Keratinocyte (primary cell): ENCODE measurements around the gene RRP1B. TPM values are rescaled to one million over a fixed set of nuclear protein-coding genes. Genes with fewer than 3 reads are reported as not detected.

ENCODE experiments used
- DNase-seq: peaks from one replicate; pipeline ENCODE4 v3.0.0-alpha.2; 2011; ENCODE audit warnings: low read depth, missing footprints, low spot score
- FAIRE-seq: peaks from 2 replicates; lab custom pipeline; 2011; peaks lifted over from hg19 to GRCh38; lab: Jason Lieb, UNC
- H2AFZ ChIP-seq: 2 replicates; pipeline ENCODE4 v1.6.0; 2012; ENCODE audit warnings: low read length, control low read depth, inconsistent platforms; ENCODE audit not compliant: control insufficient read depth
- H3K27ac ChIP-seq: 2 replicates; pipeline ENCODE4 v1.5.1; 2011; ENCODE audit warnings: low read length; ENCODE audit not compliant: control insufficient read depth, insufficient read depth
- H3K27me3 ChIP-seq: 3 replicates; pipeline ENCODE4 v1.6.0; 2011; ENCODE audit warnings: low read length; ENCODE audit not compliant: control insufficient read depth, insufficient read depth; ENCODE audit errors: extremely low read depth
- H3K36me3 ChIP-seq, 2 experiments: 2 replicates in 1 of 2; 3 replicates in 1 of 2; pipeline ENCODE4 v1.5.1; 2011; ENCODE audit warnings: low read length in 2 of 2, mild to moderate bottlenecking in 1 of 2; ENCODE audit not compliant: control insufficient read depth in 2 of 2, insufficient read depth in 2 of 2; ENCODE audit errors: extremely low read depth in 1 of 2
- H3K4me1 ChIP-seq: 3 replicates; pipeline ENCODE4 v1.5.1; 2011; ENCODE audit warnings: low read length; ENCODE audit not compliant: control insufficient read depth, insufficient read depth; ENCODE audit errors: extremely low read depth
- H3K4me2 ChIP-seq: 3 replicates; pipeline ENCODE4 v1.6.0; 2011; ENCODE audit warnings: low read depth, low read length; ENCODE audit not compliant: control insufficient read depth, insufficient read depth; ENCODE audit errors: extremely low read depth
- H3K4me3 ChIP-seq, 3 experiments: fragments of 200-600 bp in 1 of 3; sonication (generic) in 1 of 3; 2 replicates in 2 of 3; 3 replicates in 1 of 3; pipeline ENCODE4 v1.5.1; 2011 to 2016; ENCODE audit warnings: low read length in 3 of 3, mild to moderate bottlenecking in 3 of 3, control low read depth in 2 of 3, inconsistent platforms in 1 of 3, low read depth in 1 of 3, mixed read lengths in 1 of 3, mixed run types in 1 of 3, moderate library complexity in 1 of 3; ENCODE audit not compliant: control insufficient read depth in 2 of 3, insufficient read depth in 2 of 3; ENCODE audit errors: extremely low read depth in 1 of 3
- H3K79me2 ChIP-seq: 2 replicates; pipeline ENCODE4 v1.6.0; 2012; ENCODE audit warnings: low read length; ENCODE audit not compliant: control insufficient read depth, insufficient read depth
- H3K9ac ChIP-seq: 3 replicates; pipeline ENCODE4 v1.6.0; 2011; ENCODE audit warnings: low read length; ENCODE audit not compliant: control insufficient read depth, insufficient read depth; ENCODE audit errors: extremely low read depth
- H3K9me1 ChIP-seq: 3 replicates; pipeline ENCODE4 v1.6.0; 2011; ENCODE audit warnings: low read length; ENCODE audit not compliant: control insufficient read depth, insufficient read depth; ENCODE audit errors: extremely low read depth
- H3K9me3 ChIP-seq: 2 replicates; pipeline ENCODE4 v1.5.1; 2012; ENCODE audit warnings: low read depth, low read length; ENCODE audit not compliant: control insufficient read depth
- H4K20me1 ChIP-seq: 3 replicates; pipeline ENCODE4 v1.6.0; 2011; ENCODE audit warnings: low read length; ENCODE audit not compliant: control insufficient read depth, insufficient read depth; ENCODE audit errors: extremely low read depth
- CTCF ChIP-seq, 3 experiments: IDR thresholded peaks in 1 of 3; conservative IDR thresholded peaks in 1 of 3; optimal IDR thresholded peaks in 1 of 3; 2 replicates in 2 of 3; 3 replicates in 1 of 3; pipeline versions ENCODE3 to v1.5.1; 2011; ENCODE audit warnings: low read length in 3 of 3, mild to moderate bottlenecking in 3 of 3, moderate library complexity in 2 of 3, control low read depth in 1 of 3, inconsistent platforms in 1 of 3; ENCODE audit not compliant: insufficient read depth in 2 of 3; ENCODE audit errors: extremely low read depth in 1 of 3
- EZH2 ChIP-seq: IDR thresholded peaks from one replicate; pipeline ENCODE4 v1.6.1; 2012; ENCODE audit warnings: inconsistent platforms, mild to moderate bottlenecking, low read length, moderate library complexity
- dilution Hi-C: fragments of 300-500 bp; cut with MboI; formaldehyde crosslinking; loops from one replicate; pipeline ENCODE4 v1.7.0; 2020; ENCODE audit warnings: low sequenced_read_pairs; ENCODE audit not compliant: extremely low pct_ligation_motif_present
- polyA plus RNA-seq, 5 experiments: library from polyadenylated mRNA; depleted of rRNA in 3 of 5; stranded (reverse) in 3 of 5; stranded (forward) in 1 of 5; unstranded in 1 of 5; fragments of >200 nt; gene quantifications; 1 replicate in 1 of 5; 2 replicates in 3 of 5; 3 replicates in 1 of 5; pipeline versions ENCODE4 v1.2.1 to v1.2.3, GENCODE V29; 2011 to 2012; ENCODE audit warnings: missing spikeins in 2 of 5, low read depth in 1 of 5, low replicate concordance in 1 of 5

RRP1B gene
- polyA plus RNA-seq, 1 donor (not counting 4 experiments of a cell fraction or from before 2014, with no cell fraction given) = 19.8 TPM

- Histone ChIP-seq H3K9me3 (no peaks in the 10 kb centered on the region), H3K4me1 (peaks cover 37% of the 10 kb centered on the region), H4K20me1 (no peaks in the 10 kb centered on the region), H3K36me3 (peaks cover 15 to 26% of the 10 kb centered on the region in 2 experiments), H3K9me1 (peaks cover 9% of the 10 kb centered on the region), H2AFZ (no peak overlapping the region), H3K9ac (peak overlapping the region; percentile 75), H3K4me3 (no peak overlapping the region), H3K27me3 (no peaks in the 10 kb centered on the region), H3K4me2 (peak overlapping the region; percentile 74), H3K27ac (peak overlapping the region; percentile 88), H3K79me2 (peaks cover 75% of the 10 kb centered on the region)
- FAIRE-seq = no peak
- TF ChIP-seq CTCF (optimal IDR thresholded peaks at IDR 0.05 in 1 of 3, IDR thresholded peaks at IDR 0.05 in 1 of 3, conservative IDR thresholded peaks at IDR 0.05 in 1 of 3; ENCODE audit: extremely low read depth in 1 of 3, insufficient read depth in 2 of 3, low read length in 3 of 3) = peak in 2 of 3 experiments; percentile 9 to 28
- no peak for TF ChIP-seq EZH2
- DNase-seq = no peak
- dilution Hi-C loops = no loop called here
Observed at GRCh38 chr21:43727519-43728153, 68.3 kb downstream of the RRP1B start.

- TF ChIP-seq CTCF (optimal IDR thresholded peaks at IDR 0.05 in 1 of 3, IDR thresholded peaks at IDR 0.05 in 1 of 3, conservative IDR thresholded peaks at IDR 0.05 in 1 of 3; ENCODE audit: extremely low read depth in 1 of 3, insufficient read depth in 2 of 3, low read length in 3 of 3) (no peak), EZH2 (no peak)
- dilution Hi-C loops = no loop called here
- DNase-seq (no peak), FAIRE-seq (no peak)
- H2AFZ ChIP-seq = no peak overlapping the region
- no peaks in the 10 kb centered on the region for H4K20me1 ChIP-seq
- peak overlapping the region in 2 of 3 experiments; percentile 49 to 66 for H3K4me3 ChIP-seq
- H3K9me1 ChIP-seq = peaks cover 9% of the 10 kb centered on the region
- H3K9ac ChIP-seq = peak overlapping the region; percentile 75
- no peaks in the 10 kb centered on the region for H3K27me3 ChIP-seq
- no peaks in the 10 kb centered on the region for H3K9me3 ChIP-seq
- H3K27ac ChIP-seq = peak overlapping the region; percentile 88
- peaks cover 39% of the 10 kb centered on the region for H3K4me1 ChIP-seq
- peak overlapping the region; percentile 74 for H3K4me2 ChIP-seq
- peaks cover 15 to 26% of the 10 kb centered on the region in 2 experiments for H3K36me3 ChIP-seq
- H3K79me2 ChIP-seq = peaks cover 76% of the 10 kb centered on the region
Observed at GRCh38 chr21:43728154-43728466, 68.8 kb downstream of the RRP1B start.
